Umbilical cord (tissue), 2 donors: ENCODE results near the gene TCF4. TPM values are rescaled to one million over a fixed set of nuclear protein-coding genes. Genes with fewer than 3 reads are reported as not detected.

Source experiments
- DNase-seq: peaks from one replicate; pipeline ENCODE4 v3.0.0-alpha.2; 2015; ENCODE audit warnings: low spot score
- total RNA-seq: library from RNA; depleted of rRNA; stranded (reverse); fragments of >200 nt; gene quantifications from one replicate; pipeline ENCODE4 v1.2.3, GENCODE V29; 2014; ENCODE audit warnings: low replicate concordance; ENCODE audit not compliant: insufficient read depth

The TCF4 gene
- total RNA-seq, 1 donor from 2014 or later, result 136 TPM

DNA sequence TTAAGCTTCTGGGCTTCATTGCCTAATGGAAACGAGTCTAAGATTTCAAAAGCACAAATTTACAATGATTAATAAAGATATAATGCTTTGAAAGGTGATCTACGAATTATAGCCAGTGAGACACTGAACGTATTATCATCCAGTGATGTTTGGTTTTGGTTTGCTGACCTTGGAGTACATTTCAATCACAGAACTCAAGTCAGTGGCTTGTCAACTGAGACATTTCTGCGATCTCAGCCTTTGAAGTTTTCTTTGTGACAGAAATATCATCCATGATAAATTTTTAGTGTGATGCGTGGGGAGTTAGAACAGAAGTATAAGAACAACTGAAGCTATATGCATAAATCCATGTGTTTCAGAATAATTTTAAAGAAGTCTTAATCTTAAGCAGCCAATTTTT lies 263.8 kb downstream of the TCF4 start:
- DNase-seq, result no peak

DNA sequence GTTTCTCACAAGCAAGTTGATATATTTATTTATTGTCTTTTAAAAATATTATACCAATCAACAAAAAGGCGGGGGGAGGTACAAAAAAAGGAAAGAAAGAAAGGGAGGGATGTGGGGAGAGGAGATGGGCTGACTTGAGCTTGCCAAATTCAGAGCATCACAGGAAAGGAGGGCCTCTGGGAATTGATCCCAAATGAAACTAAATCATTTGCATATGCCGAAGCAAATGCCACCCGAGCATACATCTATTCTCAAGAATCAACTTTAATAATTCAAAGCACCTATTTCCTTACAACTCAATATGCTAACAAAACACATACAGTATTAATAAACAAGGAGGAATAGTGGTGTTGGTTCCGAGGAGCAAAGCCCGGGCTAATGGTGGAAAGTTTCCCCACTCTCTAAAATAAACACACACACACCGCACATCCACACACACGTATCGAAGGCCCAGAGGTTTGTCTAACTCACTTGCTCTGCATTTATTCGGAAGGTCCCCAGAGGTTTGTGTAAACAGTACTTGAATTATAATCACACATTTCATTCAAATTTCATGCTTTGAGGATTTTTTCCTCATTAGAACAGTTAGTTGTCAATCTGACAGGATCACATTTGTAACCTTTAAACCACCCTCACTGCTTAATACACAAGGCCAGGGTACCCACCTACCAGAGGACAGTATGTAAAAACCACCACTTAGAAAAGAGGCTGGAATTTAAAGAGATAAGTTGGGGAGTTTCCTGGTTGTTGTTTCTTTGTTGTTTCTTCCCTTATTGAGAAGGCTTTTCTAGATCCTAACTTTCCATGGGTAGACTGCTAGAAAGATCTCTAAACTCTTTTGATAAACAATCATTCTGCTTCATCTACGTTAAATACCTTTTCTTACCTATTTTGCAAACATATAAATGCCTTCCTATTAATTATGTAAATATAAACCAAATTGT lies 264.7 kb downstream of the TCF4 start:
- peak; percentile 9 for DNase-seq

DNA sequence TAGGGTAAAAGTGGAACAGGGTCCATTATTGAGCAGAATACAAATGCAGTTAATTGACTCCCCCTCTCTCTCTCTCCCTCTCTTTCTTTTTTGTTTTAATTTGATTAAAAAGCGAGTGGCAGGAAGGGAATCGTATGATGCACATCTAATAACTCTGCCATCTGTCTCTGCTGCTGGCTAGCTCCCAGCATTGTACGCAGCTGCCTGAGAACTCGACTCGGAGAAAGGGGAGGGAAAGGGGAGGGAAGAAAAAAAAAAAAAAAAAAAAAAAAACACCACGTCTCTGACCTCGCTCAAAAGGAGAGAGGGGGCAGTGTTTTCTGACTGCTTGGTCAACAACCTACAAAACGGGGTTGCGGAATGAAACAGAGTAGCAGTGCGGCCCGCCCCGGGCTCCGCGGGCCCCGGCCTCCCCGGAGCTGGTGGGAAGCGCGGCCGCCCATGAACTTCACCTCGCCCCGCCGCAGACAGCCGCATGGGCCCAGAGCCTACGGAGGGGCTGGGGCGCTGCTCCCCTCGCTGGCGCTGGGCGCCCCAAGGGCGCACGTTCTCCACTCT lies 265.7 kb downstream of the TCF4 start:
- peak; percentile 96 for DNase-seq

DNA sequence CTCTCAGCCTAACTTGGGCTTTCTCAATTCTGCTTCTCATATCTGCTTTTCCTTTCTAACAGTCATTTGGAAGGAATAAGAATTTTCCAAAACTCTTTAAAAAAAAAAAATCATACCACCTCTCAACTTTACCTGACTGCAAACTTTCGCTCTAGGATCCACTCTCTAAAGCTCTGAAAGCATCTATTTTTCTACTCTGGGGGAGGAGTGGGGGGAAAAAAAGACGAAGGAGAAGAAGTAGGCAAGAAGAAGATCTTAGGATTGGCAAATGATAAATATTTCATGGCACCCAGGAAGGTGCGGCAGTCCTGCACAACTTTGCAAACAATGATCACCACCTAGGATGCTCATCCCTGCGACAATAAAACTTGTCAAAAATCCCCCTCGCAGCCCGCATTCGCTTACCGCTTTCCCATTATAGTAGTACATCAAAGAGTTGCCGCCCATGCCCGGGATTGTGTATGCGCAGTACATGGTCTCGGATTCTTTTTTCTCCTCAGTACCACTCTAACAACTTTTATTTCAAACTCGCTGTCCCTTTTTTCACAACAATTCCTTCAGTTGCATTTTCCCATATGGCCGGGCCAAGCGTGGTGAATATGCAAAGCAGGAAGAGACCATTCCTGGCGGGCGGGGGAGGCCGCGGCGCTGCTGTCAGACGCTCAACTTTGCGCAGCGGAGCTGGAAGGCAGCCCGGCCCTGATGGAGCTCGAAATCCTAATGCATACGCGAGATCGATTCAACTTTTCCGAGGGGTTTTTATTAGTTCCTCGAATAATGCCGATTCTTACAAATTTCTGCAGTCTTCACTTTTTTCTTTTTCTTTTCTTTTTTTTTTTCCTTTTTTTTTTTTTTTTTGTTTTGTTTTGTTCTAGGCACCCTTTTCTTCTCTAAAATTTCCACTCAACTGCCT lies 266.5 kb downstream of the TCF4 start:
- peak; percentile 93 for DNase-seq

DNA sequence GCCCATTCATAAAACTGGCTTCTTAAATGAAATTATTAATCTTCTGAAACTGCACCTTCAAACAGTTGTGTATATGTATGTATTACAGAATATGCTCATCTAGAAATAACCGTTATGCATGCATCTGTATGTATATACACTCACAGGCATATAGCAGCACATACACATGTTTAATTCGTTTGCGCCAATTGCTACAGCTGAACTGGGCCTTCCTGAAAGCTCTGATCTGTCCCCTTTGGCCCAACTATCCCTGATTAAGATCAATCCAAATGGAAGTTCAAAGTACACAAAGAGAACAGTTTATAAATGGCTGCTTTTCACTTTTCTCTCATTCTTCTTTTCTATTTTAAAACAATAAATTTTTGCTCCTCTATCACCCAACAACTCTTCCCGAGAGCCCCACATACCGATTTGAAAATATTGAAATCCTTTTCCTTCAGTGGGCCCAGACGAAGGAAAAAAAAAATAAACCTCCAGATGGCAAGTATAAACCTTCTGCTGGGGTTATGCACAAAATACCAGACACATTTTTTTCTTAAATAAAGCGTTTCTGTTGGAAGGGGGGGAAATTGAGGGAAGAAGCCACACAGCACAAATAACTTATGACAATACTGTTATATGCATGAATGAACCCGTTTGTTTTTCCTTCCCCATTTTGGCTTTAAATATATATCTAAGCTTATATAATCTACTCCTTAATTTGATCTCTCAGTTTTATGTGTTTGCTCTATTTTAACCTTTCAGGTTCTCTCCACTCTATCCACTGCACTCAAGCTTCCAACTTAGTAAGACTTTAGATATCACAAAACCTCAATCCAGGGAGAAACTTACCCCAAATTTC lies 267.3 kb downstream of the TCF4 start:
- peak; percentile 50 for DNase-seq

DNA sequence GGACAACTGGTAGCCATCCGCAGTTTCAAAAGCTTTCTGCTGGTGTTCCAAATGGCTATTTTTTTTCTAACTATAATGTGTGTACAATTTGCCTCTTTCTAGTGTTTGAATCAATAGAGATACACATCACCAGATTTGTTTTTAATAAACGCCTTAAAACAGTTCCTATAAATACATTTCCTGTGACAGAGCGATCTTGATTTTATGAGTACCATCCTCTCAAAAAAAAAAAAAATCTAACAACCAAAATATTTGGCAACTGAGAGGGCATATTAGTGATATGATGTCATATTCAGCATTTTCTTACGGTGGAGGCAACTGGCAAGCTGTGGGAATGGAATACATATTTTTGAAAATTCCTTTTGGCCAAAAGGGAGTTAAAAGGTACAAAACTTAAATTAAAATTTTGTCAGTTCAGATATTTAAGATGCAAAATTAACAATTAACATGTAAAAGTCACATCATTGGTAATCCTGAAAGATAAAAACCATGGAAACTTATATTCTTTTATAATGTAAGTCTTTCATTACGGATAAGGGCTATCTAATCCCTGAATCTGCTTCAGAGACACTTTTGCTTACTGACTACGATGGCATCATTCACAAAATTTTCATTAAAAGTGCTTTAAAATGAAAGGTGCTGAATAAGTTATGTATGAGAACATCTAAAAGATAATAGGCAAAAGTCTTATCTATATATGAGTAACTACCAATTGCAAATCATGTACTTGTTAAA lies 268.4 kb downstream of the TCF4 start:
- peak; percentile 43 for DNase-seq

DNA sequence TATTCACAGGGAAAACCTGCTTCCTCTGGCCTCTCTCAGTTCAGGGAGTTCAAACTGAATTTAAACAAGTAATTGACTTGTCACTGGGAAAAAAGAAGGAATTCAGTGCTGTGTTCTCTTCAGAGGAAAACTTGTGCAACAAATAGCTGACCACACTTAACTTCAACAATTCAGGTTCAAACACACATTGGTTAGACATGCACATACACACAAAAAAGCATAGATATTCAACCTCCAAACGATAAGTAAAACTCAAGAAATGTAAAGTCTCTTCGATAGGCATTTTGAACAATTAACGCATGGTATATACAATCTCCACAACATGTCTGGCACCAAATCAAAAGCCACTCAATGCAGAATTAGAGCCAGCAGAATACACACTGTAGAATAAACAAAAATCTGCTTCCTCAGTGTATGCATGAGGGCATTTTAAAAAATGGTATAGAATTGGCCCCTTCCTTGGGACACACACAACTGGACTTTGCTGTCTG lies 269.0 kb downstream of the TCF4 start:
- DNase-seq, result peak; percentile 15

DNA sequence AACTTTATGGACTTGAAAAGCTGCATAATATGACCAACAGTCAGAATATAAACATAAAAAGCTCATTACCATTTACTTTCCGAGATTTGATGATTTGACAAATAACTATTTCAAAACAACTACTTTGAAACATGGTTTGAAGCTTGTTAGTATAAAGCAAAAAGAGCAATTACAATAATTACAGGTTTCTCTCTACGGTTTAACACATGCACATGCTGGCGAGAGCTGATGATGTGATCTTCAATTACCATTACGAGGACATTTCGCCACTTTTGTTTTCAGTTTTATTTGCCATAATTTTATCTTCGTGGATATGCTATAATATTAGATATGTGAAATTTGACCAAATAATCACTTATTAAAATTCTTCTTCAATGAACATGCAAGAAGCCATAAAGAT lies 270.1 kb downstream of the TCF4 start:
- no peak for DNase-seq

DNA sequence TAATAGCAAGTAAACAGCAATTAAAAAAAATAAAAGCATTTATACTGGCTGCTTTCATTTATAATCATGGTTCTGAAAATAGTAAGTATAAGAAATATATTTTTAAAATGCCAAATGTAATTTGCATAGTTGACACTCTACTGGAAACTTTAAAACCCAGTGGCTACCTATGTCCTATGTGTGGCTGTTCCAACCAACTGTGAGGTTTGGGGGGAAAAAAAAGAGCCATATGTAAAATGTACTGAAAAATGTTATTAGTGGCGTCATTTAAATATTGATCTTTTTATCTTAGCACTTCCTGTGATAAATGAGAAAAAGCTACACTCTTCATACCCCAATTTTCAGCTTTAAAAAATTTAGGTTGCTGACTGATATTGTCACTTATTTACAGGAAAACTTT lies 270.7 kb downstream of the TCF4 start:
- DNase-seq, result no peak

DNA sequence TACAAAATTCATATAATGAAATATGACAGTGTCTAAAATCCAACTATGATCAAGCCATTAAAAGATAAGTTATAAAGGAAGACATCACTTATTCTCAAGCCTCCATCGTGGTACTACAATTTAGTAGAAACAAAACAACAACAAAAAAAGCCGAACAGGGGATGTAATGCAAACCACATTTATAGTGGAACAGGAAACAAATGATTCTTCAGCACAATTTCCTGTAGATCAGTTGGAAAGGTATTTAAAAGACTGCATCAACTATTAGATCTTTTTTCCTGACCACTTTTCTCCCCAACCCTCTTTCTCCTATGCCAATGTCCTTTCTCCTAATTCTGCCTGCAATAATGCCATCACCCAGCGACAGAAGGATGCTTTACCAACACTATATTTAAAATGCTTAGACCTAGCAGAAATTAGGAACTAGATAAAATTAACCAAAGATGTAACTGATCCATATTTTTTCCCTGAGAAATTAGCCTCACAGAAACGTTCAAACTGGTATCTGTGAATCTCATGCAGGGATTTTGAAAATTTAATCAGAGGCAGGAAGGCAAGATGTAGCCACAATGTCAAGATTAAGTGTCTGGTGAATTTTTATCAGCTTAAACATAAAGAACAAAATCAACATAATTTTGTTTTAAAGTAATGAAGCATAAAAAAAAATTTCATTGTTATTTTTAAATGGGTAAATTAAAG lies 271.4 kb downstream of the TCF4 start:
- DNase-seq, result no peak

DNA sequence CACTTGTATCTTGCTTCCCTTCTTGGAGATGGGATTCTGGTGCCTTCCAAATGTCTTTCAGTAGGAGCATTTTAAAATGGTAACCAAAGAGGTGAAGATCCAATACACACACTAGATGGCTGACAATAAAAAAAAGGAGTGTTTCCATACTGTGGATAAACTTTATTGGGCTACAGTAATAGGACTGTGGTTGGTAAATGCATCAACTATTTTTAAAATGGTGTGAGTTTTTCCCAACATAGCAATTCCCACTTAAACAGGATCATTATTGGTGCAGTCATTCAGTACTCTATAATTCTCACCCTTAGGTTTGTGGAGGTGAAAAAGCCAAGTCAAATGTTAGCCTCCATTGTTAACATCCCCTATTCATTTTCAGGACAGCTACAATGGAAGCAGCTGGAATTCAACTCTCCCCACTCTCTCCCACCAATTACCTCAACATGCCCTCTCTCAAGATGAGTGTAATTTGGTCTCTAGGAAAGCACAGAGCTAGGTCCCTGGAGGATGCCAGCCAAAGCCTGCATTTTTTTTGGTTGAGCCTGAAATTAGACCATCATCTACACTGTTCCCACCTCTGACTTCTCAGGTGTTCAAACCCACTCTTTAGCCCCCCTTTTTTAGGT lies 273.3 kb downstream of the TCF4 start:
- DNase-seq, result no peak

DNA sequence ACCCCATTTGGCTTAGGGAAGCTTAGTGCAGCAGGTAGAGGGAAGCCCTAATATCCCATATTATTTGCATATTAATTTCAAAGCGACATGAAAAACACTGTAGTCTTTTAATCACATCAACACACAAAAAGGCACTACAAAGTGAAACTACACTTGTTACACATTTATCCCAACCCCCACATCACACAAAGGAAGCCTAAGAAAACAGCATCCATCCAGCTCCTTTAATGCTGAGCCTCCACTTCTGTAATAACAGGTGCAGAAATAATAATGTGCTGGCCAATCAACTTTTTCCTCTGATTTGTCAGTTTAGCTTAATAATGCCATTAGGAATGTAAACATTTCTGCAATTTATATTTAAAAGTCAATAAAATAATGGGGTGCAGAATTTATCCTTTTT lies 274.0 kb downstream of the TCF4 start:
- DNase-seq, result no peak

DNA sequence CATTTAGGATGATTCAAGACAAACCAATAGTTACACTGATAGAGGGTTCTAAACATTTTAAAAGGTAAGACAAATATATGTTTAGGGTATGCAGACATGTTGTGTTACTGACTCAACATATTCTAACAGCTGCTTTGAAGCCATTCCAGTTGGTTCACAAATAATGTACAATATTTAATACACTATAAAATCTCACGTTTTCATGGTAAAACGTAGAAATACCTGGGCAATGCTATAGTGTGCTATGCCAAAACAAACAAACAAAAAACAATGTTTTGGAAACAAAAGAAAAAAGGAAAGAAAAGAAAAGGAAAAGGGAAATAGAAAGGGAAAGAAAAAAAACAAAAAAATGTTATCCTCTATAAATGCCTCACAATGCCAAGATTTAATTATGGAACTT lies 277.1 kb downstream of the TCF4 start:
- no peak for DNase-seq

DNA sequence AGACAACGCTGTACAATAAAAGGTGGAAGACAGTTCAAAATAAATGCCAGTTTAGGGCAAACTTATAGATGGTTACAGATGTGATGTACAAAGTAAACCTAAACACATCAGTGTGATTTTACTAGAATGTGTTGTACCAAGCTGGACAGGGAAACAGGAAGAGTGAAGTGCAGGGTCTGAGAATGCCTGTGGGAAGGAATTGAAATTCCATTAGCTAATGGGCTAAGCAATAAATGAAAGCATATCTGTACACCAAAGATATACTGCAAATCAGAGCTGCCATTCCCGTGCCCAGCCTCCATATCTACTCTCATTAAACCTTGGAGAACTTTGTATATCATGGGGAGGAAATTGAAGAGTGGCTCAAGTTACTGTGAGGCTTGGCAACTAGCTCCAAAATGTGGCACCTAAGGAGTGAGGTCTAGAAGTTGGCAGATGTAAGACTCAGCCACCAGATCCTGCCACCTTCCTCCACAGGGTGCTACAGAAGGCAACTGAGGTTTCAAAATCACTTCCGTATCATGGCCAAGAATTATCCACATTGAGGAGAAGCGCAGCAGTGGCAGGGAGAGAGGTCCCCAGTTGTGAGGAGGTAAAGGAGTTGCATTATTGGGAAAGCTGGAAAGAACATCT lies 277.8 kb downstream of the TCF4 start:
- DNase-seq, result no peak

DNA sequence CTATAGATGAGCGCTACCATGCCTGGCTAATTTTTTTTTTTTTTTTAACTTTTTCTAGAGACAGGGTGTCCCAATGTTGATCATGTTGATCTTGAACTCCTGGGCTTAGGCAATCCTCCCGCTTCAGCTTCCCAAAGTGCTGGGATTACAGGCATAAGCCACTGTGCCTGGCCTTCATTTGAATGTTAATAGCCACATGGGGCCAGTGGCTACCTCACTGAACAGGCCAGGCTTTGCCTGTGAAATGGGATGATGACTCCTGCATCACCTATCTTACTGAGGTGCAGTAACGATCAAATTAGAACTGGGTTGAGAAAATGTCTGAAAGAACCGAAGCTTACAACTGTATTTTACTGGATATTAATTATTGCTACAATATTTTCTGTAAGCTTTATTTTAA lies 278.7 kb downstream of the TCF4 start:
- DNase-seq, result no peak

DNA sequence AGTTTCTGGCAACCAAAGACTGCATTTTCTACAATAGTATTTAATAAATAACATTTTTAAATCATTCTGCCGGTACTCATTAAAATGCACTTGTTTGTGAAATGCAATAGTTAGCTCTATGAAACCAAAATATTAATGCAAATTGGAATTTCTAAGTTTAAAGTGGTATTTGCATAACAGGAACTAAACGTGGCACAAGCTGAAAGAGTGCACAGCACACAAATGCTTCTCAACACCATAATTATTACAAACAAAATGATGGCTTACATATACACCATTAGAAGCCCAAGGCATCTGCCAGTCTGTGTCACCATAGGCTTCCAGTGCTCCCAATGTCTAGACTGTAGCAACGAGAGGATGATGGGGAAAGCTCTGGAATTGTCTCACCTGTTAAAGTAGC lies 280.5 kb downstream of the TCF4 start:
- DNase-seq, result no peak

DNA sequence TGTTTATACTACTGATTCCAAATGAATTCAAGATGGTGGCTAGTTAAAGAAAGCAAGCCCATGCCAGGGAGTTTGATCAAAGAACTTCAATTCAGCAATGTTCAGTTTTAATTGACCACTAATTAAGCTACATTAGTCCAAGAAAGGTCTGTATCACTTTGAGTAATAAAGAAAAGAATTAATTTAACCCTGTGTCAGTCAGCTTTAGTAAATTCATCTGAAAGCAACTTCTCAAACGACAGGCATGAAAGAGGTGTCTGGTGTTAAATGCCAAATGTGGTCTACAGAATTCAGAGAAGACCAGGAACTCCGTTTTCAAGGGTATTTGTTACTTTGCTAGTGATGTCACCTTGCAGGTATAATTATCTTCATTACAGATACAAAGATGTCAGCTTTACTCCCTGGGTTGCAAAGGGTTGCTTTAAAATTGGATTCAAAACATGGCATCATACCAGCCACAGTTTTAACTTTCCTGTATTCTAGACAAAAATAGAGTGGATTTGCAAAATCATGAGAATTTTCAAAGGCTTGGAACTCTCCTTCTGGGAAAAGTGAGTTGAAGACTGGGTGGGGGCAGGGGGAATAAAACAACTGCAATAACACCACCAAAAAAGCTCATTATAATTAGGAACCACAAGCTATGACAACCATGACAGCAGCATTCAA lies 281.5 kb downstream of the TCF4 start:
- DNase-seq, result no peak

DNA sequence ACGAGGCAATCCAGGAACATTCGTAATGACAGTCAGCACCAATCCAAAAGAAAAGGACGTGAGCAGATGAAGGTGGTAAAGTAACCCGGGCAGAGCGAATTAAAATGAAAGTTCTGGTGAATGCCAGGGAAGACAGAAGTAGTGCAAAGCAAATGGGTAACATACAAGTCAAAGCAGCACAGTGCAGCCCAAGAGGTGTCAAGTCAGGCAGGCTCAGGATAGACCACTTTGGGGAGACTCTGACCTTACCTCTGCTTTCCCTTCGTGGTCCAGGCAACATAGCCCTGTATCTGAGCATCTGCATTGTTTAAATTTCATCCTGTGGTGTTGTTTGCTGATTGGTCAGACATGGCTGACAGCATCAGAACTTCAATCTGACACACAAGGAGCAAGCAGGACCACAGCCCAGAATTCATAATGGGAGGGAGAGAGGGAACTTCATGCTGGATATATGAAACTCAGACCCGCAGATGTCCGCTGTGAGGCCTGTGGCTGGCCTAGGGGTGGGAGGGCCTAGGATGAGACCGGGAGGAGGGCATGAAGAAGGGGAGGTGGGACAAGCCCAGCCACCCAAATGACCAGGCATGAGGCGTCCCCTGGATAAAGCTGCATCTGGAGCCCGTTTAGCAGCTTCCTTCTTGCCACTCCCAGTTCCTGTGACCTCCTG lies 285.7 kb downstream of the TCF4 start:
- no peak for DNase-seq
